HUES64 (cell line): ENCODE measurements around the gene LMAN2.
"Not testable (repeated sequence)": the region's sequence is repeated elsewhere in the genome, so short reads cannot be mapped to it uniquely, and the experiment has no call there.

Experiments used
- H3K27ac ChIP-seq: 2 replicates; pipeline ENCODE4 v1.7.0; 2013; ENCODE audit warnings: low read depth, low read length, inconsistent platforms
- H3K27me3 ChIP-seq: 2 replicates; pipeline ENCODE4 v1.6.1; 2013; ENCODE audit warnings: mild to moderate bottlenecking, low read length; ENCODE audit not compliant: insufficient read depth
- H3K36me3 ChIP-seq: 2 replicates; pipeline ENCODE4 v1.6.1; 2013; ENCODE audit warnings: mild to moderate bottlenecking, low read length; ENCODE audit not compliant: insufficient read depth
- H3K4me1 ChIP-seq: 2 replicates; pipeline ENCODE4 v1.6.1; 2013; ENCODE audit warnings: mild to moderate bottlenecking, low read length, moderate library complexity; ENCODE audit not compliant: insufficient read depth
- H3K4me3 ChIP-seq: 2 replicates; pipeline ENCODE4 v1.5.1; 2013; ENCODE audit warnings: mild to moderate bottlenecking, low read length, moderate library complexity
- H3K9ac ChIP-seq: 2 replicates; pipeline ENCODE4 v1.6.1; 2013; ENCODE audit warnings: mild to moderate bottlenecking, low read depth, low read length
- H3K9me3 ChIP-seq: 2 replicates; pipeline ENCODE4 v1.6.1; 2013; ENCODE audit warnings: low read depth, low read length; ENCODE audit not compliant: insufficient read depth
- WGBS: fragments of 150-250, 120-280 bp; methylation state at CpG from one replicate; pipeline ENCODE4 v1.1.7; 2013; ENCODE audit warnings: missing lambda C conversion rate; 5-methylcytosine and 5-hydroxymethylcytosine counted together

LMAN2 gene

DNA sequence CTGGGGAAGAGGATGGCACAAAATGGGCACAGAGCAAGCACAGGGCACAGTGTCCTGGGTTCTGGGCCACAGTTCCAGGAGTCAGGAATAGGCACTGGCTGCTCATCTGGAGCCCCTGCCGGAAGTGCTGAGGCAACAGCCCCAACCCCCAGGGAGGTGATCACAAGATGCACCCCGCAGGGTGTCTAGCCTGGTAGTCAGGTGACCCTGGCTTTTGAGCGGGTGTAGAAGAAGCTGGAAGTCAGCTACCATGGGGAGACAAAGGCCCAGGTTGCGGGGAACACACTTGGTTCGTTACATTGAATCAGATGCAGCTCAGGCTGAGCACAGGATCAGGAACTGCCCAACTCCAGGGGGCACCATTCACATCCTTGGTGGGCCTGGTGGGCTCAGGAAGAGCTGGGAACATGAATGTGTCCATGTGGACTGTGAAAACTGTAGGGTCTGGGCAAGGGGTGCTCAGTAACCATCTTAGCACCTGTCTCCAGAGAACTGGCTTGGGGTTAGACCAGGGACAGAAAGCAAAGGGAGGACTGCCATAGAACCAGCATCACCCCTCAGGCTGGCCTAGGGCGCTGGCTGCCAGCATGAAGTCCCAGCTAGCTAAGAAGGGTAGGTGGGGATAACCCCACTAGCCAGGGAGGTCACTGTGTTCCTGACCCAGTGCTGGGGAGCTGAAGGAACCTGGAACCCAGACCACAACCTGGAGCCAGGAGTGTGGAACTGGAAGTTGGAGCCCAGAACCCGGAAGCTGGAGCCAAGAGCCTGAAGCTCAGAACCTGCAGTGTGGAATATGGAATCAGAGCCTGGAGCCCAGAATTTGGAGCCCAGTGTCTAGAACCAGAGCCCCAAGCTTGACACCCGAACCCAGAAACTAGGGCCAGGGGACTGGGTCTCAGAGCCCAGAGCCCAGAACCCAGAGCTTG, 26.6 kb upstream of the LMAN2 start:
- 92% methylated on average over 8 of the region's 8 CpGs for WGBS
- no peaks in the 10 kb centered on the region for H3K36me3 ChIP-seq
- H3K4me3 ChIP-seq, result no peak overlapping the region
- no peaks in the 10 kb centered on the region for H3K27me3 ChIP-seq
- no peak overlapping the region for H3K9ac ChIP-seq
- peaks cover 7% of the 10 kb centered on the region; the same call in 1 of the 2 replicates for H3K4me1 ChIP-seq
- H3K27ac ChIP-seq, result no peak overlapping the region
- no peaks in the 10 kb centered on the region for H3K9me3 ChIP-seq

- Histone ChIP-seq H3K27ac (no peak overlapping the region), H3K4me1 (peaks cover 7% of the 10 kb centered on the region; the same call in 1 of the 2 replicates), H3K9me3 (no peaks in the 10 kb centered on the region), H3K9ac (no peak overlapping the region), H3K4me3 (no peak overlapping the region), H3K36me3 (no peaks in the 10 kb centered on the region), H3K27me3 (no peaks in the 10 kb centered on the region)
- WGBS, result 93% methylated on average over 11 of the region's 11 CpGs
These were observed 24.6 kb upstream of the LMAN2 start for GRCh38 chr5:177376107-177376506.

DNA sequence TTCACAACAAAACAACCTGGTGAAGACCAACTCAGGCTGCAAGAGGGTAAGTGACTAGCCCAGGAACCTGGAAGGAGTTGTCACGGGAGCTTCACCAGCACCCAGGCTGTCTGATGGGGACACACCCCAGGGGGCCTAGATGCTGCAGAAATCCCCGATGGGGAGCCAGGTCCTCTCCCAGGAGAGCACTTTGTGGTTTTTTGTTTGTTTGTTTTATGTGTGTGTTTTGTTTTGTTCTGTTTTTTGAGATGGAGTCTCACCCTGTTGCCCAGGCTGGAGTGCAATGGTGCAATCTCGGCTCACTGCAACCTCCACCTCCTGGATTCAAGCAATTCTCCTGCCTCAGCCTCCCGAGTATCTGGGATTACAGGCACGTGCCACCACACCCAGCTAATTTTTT, 24.0 kb upstream of the LMAN2 start:
- H3K9me3 ChIP-seq, H3K9ac ChIP-seq, H3K4me3 ChIP-seq, H3K4me1 ChIP-seq, H3K27me3 ChIP-seq, H3K36me3 ChIP-seq, H3K27ac ChIP-seq: not testable (repeated sequence)
- WGBS, result 92% methylated on average over 5 of the region's 5 CpGs

- 74% methylated on average over 5 of the region's 5 CpGs for WGBS
- Histone ChIP-seq H3K4me1 (peaks cover 12% of the 10 kb centered on the region; the same call in 1 of the 2 replicates), H3K36me3 (no peaks in the 10 kb centered on the region), H3K9me3 (no peaks in the 10 kb centered on the region), H3K27ac (no peak overlapping the region), H3K4me3 (no peak overlapping the region), H3K9ac (no peak overlapping the region), H3K27me3 (no peaks in the 10 kb centered on the region)
These were observed 22.7 kb upstream of the LMAN2 start for GRCh38 chr5:177374211-177374610.

DNA sequence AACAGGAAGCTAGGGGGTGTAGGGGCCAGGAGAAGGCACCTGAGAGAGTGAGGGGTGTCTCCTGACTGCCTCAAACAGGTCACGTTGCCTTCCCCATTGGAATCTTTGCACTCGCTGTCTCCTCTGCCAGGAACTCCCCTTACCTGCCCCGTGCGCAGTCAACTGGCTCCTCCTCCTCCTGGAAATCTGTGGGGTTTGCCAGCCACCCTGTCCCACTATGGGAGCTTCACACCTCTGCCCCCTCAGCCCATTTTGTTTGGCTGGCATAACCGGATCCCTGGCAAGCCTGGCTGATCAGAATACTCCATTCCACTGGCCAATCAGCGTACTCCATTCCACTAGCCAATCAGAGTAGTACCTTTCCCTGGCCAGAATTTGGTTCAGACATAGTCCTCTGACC, 22.3 kb upstream of the LMAN2 start:
- WGBS, result 62% methylated on average over 6 of the region's 6 CpGs
- Histone ChIP-seq H3K4me1 (peaks cover 12% of the 10 kb centered on the region; the same call in 1 of the 2 replicates), H3K27me3 (0 out of 2 replicates have a peak, but pooled peaks cover under 1% of the 10 kb centered on the region), H3K4me3 (no peak overlapping the region), H3K27ac (no peak overlapping the region), H3K36me3 (no peaks in the 10 kb centered on the region), H3K9ac (peak overlapping the region; percentile 20; the same call in 1 of the 2 replicates), H3K9me3 (no peaks in the 10 kb centered on the region)

GRCh38 chr5:177372910-177373309, 21.4 kb upstream of the LMAN2 start:
- no peaks in the 10 kb centered on the region for H3K9me3 ChIP-seq
- no peaks in the 10 kb centered on the region for H3K36me3 ChIP-seq
- H3K9ac ChIP-seq, result no peak overlapping the region
- 87% methylated on average over 6 of the region's 6 CpGs for WGBS
- peaks cover 10% of the 10 kb centered on the region for H3K27me3 ChIP-seq
- H3K27ac ChIP-seq, result no peak overlapping the region
- peaks cover 12% of the 10 kb centered on the region; the same call in 1 of the 2 replicates for H3K4me1 ChIP-seq
- no peak overlapping the region for H3K4me3 ChIP-seq

GRCh38 chr5:177372034-177372896, 20.8 kb upstream of the LMAN2 start:
- no peaks in the 10 kb centered on the region for H3K36me3 ChIP-seq
- H3K9ac ChIP-seq, result no peak overlapping the region
- H3K9me3 ChIP-seq, result no peaks in the 10 kb centered on the region
- no peak overlapping the region for H3K4me3 ChIP-seq
- peaks cover 12% of the 10 kb centered on the region; the same call in 1 of the 2 replicates for H3K4me1 ChIP-seq
- peaks cover 16% of the 10 kb centered on the region for H3K27me3 ChIP-seq
- no peak overlapping the region for H3K27ac ChIP-seq
- WGBS, result 93% methylated on average over 12 of the region's 12 CpGs

DNA sequence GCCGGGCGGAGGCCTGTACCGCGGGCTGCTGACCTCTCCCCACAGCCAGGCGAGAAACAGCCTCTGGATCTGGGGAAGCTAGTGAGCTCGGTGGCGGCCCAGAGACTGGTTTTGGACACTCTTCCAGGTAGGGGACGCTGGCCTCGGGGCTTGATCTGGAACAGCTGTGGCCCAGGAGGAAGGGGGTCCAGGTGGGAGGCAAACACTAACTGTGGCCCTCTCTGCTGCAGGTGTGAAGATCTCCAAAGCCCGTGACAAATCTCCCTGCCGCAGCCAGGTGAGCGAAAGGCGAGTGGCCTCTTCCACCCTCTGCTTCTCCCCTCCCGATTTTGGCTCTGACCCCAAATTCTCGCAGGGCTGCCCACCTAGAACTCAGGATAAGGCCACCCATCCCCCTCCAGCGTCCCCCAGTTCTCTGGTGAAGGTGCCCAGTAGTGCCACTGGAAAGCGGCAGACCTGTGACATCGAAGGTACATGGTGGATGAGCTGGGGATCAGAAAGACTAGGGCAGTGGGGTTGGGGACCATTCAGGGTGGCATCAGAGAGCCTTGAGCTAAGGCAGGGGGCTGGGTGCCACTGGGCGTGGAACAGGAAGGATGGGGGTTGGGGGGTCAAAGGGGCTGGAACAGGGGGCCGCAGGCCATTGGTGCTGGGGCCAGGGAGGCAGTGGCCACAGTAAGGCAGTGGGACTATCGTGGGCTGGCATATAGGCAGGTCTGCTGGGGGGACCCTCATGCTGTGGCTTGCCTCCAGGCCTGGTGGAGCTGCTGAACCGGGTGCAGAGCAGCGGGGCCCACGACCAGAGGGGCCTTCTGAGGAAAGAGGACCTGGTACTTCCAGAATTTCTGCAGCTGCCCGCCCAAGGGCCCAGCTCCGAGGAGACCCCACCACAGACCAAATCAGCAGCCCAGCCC, 19.9 kb upstream of the LMAN2 start:
- Histone ChIP-seq H3K4me1 (peaks cover 14% of the 10 kb centered on the region), H3K27ac (peak overlapping the region; percentile 55; the same call in 1 of the 2 replicates), H3K27me3 (peaks cover 17% of the 10 kb centered on the region), H3K9me3 (no peaks in the 10 kb centered on the region), H3K9ac (peak overlapping the region; percentile 81), H3K36me3 (no peaks in the 10 kb centered on the region), H3K4me3 (peak overlapping the region; percentile 58)
- 53% methylated on average over 26 of the region's 26 CpGs for WGBS

- Histone ChIP-seq H3K4me1 (peaks cover 18% of the 10 kb centered on the region), H3K36me3 (no peaks in the 10 kb centered on the region), H3K9me3 (no peaks in the 10 kb centered on the region), H3K4me3 (peak overlapping the region; percentile 58), H3K27ac (peak overlapping the region; percentile 51; the same call in 1 of the 2 replicates), H3K9ac (peak overlapping the region; percentile 81; the same call in 1 of the 2 replicates), H3K27me3 (peaks cover 17% of the 10 kb centered on the region)
- 7% methylated on average over 40 of the region's 42 CpGs for WGBS
These were observed 19.1 kb upstream of the LMAN2 start for GRCh38 chr5:177370488-177371119.
